PC-3 (cell line): ENCODE results near the gene CANT1.

Source experiments
- EZH2 ChIP-seq: fragments of 300-600 bp; sonication (generic); IDR thresholded peaks from one replicate; pipeline ENCODE4 v1.6.1; 2017; ENCODE audit warnings: antibody characterized with exemption, mild to moderate bottlenecking, low read length; ENCODE audit not compliant: unreplicated experiment
- EZH2phosphoT487 ChIP-seq: fragments of 300-600 bp; sonication (generic); IDR thresholded peaks from 2 replicates; pipeline ENCODE4 v1.6.1; 2018; ENCODE audit warnings: mild to moderate bottlenecking, antibody characterized with exemption, low read length, borderline replicate concordance
- TF ChIP-seq, protein P1 (sequence below): fragments of 300-600 bp; sonication (generic); conservative IDR thresholded peaks from 2 replicates; pipeline ENCODE4 v1.5.1; 2017; ENCODE audit warnings: antibody characterized with exemption, low read depth, mild to moderate bottlenecking, low read length

- TF ChIP-seq, protein P1, sequence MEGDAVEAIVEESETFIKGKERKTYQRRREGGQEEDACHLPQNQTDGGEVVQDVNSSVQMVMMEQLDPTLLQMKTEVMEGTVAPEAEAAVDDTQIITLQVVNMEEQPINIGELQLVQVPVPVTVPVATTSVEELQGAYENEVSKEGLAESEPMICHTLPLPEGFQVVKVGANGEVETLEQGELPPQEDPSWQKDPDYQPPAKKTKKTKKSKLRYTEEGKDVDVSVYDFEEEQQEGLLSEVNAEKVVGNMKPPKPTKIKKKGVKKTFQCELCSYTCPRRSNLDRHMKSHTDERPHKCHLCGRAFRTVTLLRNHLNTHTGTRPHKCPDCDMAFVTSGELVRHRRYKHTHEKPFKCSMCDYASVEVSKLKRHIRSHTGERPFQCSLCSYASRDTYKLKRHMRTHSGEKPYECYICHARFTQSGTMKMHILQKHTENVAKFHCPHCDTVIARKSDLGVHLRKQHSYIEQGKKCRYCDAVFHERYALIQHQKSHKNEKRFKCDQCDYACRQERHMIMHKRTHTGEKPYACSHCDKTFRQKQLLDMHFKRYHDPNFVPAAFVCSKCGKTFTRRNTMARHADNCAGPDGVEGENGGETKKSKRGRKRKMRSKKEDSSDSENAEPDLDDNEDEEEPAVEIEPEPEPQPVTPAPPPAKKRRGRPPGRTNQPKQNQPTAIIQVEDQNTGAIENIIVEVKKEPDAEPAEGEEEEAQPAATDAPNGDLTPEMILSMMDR = no peak
- TF ChIP-seq EZH2phosphoT487 (no peak), EZH2 (no peak)
Observed at GRCh38 chr17:78963378-78963777, 46.2 kb downstream of the CANT1 start.
